Spleen (tissue), 11 donors: Measurements from ENCODE around the gene HOXA7. TPM values are rescaled to one million over a fixed set of nuclear protein-coding genes. Genes with fewer than 3 reads are reported as not detected.

Experiments used
- DNase-seq: peaks from one replicate; pipeline ENCODE4 v3.0.0-alpha.2; 2020
- H3K27ac ChIP-seq, 8 donors: fragments of 200-600 bp; sonication (generic) in 7 of 8; 1 replicate in 4 of 8; 2 replicates in 4 of 8; pipeline versions ENCODE4 v1.5.0 to v1.8.0; 2016 to 2021; ENCODE audit warnings: inconsistent platforms in 4 of 8, mild to moderate bottlenecking in 4 of 8, moderate library complexity in 1 of 8
- H3K27me3 ChIP-seq, 7 donors: fragments of 200-600 bp; sonication (generic) in 6 of 7; replicated peaks in 1 of 7; 1 replicate in 4 of 7; 2 replicates in 3 of 7; pipeline versions ENCODE4 v1.5.0 to v1.8.0; 2016 to 2021; ENCODE audit warnings: inconsistent platforms in 3 of 7, mild to moderate bottlenecking in 1 of 7
- H3K36me3 ChIP-seq, 6 donors: fragments of 200-600 bp; sonication (generic) in 5 of 6; 1 replicate in 4 of 6; 2 replicates in 2 of 6; pipeline versions ENCODE4 v1.5.0 to v1.8.0; 2016 to 2021; ENCODE audit warnings: inconsistent platforms in 2 of 6
- H3K4me1 ChIP-seq, 6 donors: fragments of 200-600 bp; sonication (generic) in 5 of 6; 1 replicate in 3 of 6; 2 replicates in 3 of 6; pipeline versions ENCODE4 v1.5.0 to v1.8.0; 2016 to 2021; ENCODE audit warnings: inconsistent platforms in 3 of 6
- H3K4me3 ChIP-seq, 8 donors: fragments of 200-600 bp; sonication (generic) in 7 of 8; 1 replicate in 4 of 8; 2 replicates in 4 of 8; pipeline versions ENCODE4 v1.5.0 to v1.8.0; 2016 to 2021; ENCODE audit warnings: inconsistent platforms in 4 of 8, mild to moderate bottlenecking in 4 of 8, moderate library complexity in 2 of 8
- H3K9me3 ChIP-seq, 8 donors: fragments of 200-600 bp; sonication (generic) in 7 of 8; 1 replicate in 4 of 8; 2 replicates in 4 of 8; pipeline versions ENCODE4 v1.5.0 to v1.8.0; 2016 to 2021; ENCODE audit warnings: inconsistent platforms in 4 of 8
- POLR2A ChIP-seq, 3 donors: fragments of 450-650 bp; IDR thresholded peaks; one replicate each; pipeline ENCODE4 v1.5.1; 2017; ENCODE audit warnings: antibody characterized with exemption in 3 of 3, mild to moderate bottlenecking in 1 of 3
- POLR2AphosphoS5 ChIP-seq, 3 donors: sonication (generic); formaldehyde crosslinking; IDR thresholded peaks; one replicate each; pipeline ENCODE4 v1.5.1; 2017; ENCODE audit warnings: antibody characterized with exemption in 3 of 3
- WGBS, 5 donors: extraction: QIAGEN DNeasy Blood & Tissue Kit in 3 of 5; methylation state at CpG; one replicate each; pipeline versions ENCODE4 v1.1.5 to v1.1.7; 2013 to 2018; 5-methylcytosine and 5-hydroxymethylcytosine counted together
- intact Hi-C: fragments of 100-400 bp; cut with DNase I; formaldehyde crosslinking; loops from one replicate; pipeline ENCODE4 v1.15.0; 2023; ENCODE audit warnings: low total_unique reads
- polyA plus RNA-seq, 3 donors: library from polyadenylated mRNA; stranded (reverse); fragments of 200-250 nt; gene quantifications; one replicate each; pipeline ENCODE4 v1.2.1, GENCODE V29; 2013
- total RNA-seq, 7 donors: library from RNA; depleted of rRNA in 3 of 7; stranded (reverse); fragments of >200 nt in 3 of 7; fragmentation: NEBNext Ultra II Directional in 4 of 7; extraction: Animal tissue kit (Norgen Biotek cat#: 25700) in 4 of 7; gene quantifications; one replicate each; pipeline versions ENCODE4 v1.1.0 to v1.2.1, GENCODE V29; 2016 to 2021
- TF ChIP-seq, protein P1 (sequence below), 11 experiments: fragments of 200-600 bp in 7 of 11; fragments of 450-650 bp in 4 of 11; sonication (generic) in 4 of 11; IDR thresholded peaks in 8 of 11; conservative IDR thresholded peaks in 3 of 11; 1 replicate in 7 of 11; 2 replicates in 4 of 11; pipeline versions ENCODE4 v1.4.0 to v1.8.0; 2016 to 2021; ENCODE audit warnings: antibody characterized with exemption in 11 of 11, inconsistent platforms in 4 of 11, mild to moderate bottlenecking in 1 of 11
- donor health status: healthy with polysubstance abuse.
- donor health status: DM: no; HTN: no; CAD: no; lungs with moderate emphysema.
- donor health status: DM: no; HTN: no; CAD: no.
- donor health status: Bipolar disorder and iron deficiency.
- donor health status: healthy.
- donor health status: DM: no; HTN: no; CAD: no.
- donor health status: DM: yes; HTN: yes; CAD: no.

HOXA7 gene
- total and polyA plus RNA-seq, 10 donors: 0.55 to 8.0 (median 2.4) TPM

DNA sequence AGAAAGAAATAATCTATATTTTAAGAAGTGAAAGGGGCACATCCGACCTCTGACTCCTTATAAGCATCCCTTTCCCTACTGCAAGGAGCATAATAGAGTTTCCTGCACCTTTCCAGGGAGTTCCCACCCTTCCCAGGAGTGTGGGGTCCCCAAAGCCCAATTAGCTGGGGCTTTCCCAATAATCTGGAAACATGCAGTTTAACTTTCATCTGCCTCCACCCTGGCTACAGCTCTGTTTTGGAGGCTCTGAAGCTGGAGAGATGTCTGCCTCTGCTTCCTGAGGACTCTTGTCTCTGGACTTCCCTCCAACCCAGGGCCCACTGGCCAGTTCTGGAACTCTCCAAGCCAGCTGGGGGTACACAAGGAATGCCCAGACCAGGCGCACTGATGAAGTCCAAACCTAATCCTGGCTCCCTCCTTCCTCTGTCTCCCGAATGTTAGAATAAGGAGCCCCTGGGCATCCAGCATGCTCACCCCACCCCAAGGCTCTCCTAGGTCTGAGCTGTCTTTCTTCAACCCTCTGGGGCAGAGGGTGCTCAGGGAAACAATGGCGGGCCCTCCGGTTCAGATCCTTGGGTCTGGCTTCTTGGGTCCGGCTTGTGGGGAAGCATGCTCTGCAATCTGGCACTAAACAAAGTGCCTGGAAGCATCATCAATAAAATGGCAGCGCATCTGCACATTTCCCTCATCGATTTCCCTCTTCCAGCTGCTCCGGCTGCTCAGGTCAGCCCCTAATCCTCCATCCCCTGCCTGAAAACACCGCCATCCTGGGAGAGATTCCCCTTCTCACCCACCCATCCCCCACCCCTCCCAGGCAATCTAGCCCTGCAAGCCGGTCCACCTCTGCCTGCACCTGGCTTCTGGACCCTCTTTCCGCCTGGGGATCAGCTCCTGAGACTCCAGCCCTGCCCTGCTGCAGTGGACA is 39.3 kb downstream of the HOXA7 start:
- 59 to 82% (median 79%) methylated on average over 12 of the region's 12 CpGs for WGBS, 5 donors
- H3K27me3 ChIP-seq: no peaks in the 10 kb centered on the region
- peaks cover 0 to 48% (median 19%) of the 10 kb centered on the region in 6 donors for H3K4me1 ChIP-seq
- peak overlapping the region in 7 of 8 donors; percentile 35 to 89 (median 71) for H3K27ac ChIP-seq
- H3K36me3 ChIP-seq: no peaks in the 10 kb centered on the region
- H3K9me3 ChIP-seq: no peaks in the 10 kb centered on the region
- TF ChIP-seq, protein P1, sequence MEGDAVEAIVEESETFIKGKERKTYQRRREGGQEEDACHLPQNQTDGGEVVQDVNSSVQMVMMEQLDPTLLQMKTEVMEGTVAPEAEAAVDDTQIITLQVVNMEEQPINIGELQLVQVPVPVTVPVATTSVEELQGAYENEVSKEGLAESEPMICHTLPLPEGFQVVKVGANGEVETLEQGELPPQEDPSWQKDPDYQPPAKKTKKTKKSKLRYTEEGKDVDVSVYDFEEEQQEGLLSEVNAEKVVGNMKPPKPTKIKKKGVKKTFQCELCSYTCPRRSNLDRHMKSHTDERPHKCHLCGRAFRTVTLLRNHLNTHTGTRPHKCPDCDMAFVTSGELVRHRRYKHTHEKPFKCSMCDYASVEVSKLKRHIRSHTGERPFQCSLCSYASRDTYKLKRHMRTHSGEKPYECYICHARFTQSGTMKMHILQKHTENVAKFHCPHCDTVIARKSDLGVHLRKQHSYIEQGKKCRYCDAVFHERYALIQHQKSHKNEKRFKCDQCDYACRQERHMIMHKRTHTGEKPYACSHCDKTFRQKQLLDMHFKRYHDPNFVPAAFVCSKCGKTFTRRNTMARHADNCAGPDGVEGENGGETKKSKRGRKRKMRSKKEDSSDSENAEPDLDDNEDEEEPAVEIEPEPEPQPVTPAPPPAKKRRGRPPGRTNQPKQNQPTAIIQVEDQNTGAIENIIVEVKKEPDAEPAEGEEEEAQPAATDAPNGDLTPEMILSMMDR (IDR thresholded peaks at IDR 0.05 in 8 of 11, conservative IDR thresholded peaks at IDR 0.05 in 3 of 11): no peak
- TF ChIP-seq POLR2A (IDR thresholded peaks at IDR 0.05): no peak
- TF ChIP-seq POLR2AphosphoS5 (IDR thresholded peaks at IDR 0.05): no peak
- no peak for DNase-seq
- intact Hi-C loops: loop anchor here (10.0 kb wide), 1 partner anchor 362 kb away; no protein-coding TSS in a partner anchor
- H3K4me3 ChIP-seq: peak overlapping the region in 6 of 8 donors; percentile 3 to 59 (median 20)

DNA sequence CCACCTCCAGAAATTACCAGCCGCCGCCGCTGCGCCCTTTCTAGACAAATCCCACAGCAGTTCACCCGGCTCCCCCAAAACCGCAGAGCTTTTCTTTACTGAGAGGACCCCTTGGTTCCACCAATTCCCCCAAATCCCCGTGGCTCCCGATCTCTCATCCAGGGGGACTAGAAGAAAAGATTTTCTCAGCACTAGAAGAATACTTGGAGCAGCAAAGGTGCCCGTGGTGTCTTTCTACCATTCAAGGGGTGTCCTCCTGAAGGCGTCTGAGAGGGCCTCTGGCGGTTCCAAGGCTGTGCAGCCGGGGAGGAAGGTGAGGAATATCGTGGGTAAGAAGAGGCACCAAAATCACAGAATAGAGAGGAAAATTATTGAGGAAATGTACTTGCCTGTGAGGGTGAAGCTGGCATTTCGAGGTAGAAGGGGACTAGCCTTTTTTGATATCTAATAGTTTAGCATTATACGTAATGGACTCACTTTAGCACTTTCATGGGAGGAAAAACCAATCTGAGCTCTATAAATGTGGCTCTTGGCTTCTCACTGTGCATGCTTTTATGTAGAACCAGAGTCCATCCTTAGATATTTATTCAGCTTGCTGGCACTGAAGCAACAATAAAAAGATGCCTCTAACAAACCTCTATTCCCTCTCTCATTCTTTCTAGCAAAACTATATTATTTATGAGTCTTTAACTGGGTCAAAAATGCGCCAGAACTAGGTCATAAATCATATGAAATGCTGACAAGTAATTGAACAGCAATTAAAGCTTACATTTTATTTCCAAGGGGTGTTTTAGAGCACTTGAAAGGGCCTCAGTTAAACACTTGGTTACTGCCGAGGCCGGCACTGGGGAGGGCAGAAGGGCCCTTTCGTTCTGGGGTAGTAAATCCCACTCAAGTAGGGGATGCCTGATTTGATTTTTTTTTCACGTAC is 40.2 kb downstream of the HOXA7 start:
- peak overlapping the region in 7 of 8 donors; percentile 63 to 89 (median 71) for H3K27ac ChIP-seq

DNA sequence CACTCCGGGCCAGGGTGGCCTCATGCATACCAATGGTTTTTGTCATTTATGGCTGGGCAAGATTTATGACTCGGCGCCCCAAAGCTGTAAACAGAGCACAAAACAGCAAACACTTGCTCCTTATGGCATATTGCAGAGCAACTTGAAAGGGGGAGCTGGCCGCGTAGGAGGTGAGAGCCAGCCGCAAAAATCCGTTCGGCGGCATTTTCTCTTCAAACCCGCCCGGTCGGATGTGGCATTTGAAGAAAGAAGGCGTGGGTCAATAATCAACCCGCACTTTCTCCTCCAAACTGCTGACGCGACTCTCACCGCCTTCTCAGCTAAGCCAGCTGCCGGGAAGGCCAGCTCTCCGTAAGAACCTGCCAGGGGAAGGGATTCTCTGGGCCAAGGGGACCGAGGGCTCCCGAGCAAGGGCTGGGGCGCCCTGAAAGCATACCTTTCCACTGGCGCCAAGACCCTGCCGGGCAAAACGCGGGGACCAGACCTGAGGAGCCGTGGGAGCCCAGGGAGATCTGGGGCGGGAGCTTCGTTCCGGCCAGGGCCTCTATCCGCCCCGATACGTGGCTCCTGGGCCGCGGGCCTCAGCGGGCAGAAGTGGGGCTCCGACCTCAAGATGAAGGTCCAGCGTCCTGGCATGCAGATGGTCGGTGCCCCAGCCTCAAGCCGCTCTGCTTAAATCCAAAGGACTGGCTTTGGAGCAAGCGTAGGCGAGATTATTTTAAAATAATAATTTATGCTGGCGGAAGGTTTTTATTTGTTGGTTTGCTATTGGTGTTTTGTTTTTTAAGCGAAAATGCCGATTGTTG is 41.1 kb downstream of the HOXA7 start:
- no peaks in the 10 kb centered on the region for H3K9me3 ChIP-seq
- DNase-seq: no peak
- H3K36me3 ChIP-seq: no peaks in the 10 kb centered on the region
- WGBS, 5 donors: 59 to 88% (median 75%) methylated on average over 42 to 45 of the region's 45 CpGs
- TF ChIP-seq POLR2A (IDR thresholded peaks at IDR 0.05) (no peak), POLR2AphosphoS5 (IDR thresholded peaks at IDR 0.05) (peak in 1 of 3 donors; percentile 37)
- peaks cover 0 to 62% (median 27%) of the 10 kb centered on the region in 6 donors for H3K4me1 ChIP-seq
- H3K27me3 ChIP-seq: no peaks in the 10 kb centered on the region
- H3K4me3 ChIP-seq: peak overlapping the region in 6 of 8 donors; percentile 2 to 59 (median 25)
- H3K27ac ChIP-seq: peak overlapping the region; percentile 27 to 89 (median 71)
- intact Hi-C loops: loop anchor here (10.0 kb wide), 1 partner anchor 361 kb away; no protein-coding TSS in a partner anchor

More for the DNA sequence above, 40.2 kb downstream of the HOXA7 start:
- Histone ChIP-seq H3K4me1 (peaks cover 0 to 55% (median 24%) of the 10 kb centered on the region in 6 donors), H3K4me3 (peak overlapping the region in 5 of 8 donors; percentile 23 to 59 (median 27)), H3K36me3 (no peaks in the 10 kb centered on the region), H3K9me3 (no peaks in the 10 kb centered on the region), H3K27me3 (no peaks in the 10 kb centered on the region)
- 63 to 85% (median 72%) methylated on average over 20 of the region's 20 CpGs for WGBS, 5 donors
- TF ChIP-seq POLR2A (IDR thresholded peaks at IDR 0.05) (no peak), POLR2AphosphoS5 (IDR thresholded peaks at IDR 0.05) (no peak)
- TF ChIP-seq, protein P1 (IDR thresholded peaks at IDR 0.05 in 8 of 11, conservative IDR thresholded peaks at IDR 0.05 in 3 of 11): no peak
- intact Hi-C loops: loop anchor here (10.0 kb wide), 1 partner anchor 361 kb away; no protein-coding TSS in a partner anchor
- no peak for DNase-seq
